Right lobe of liver (tissue), 6 donors: ENCODE results near the gene ZDHHC9. TPM values are rescaled to one million over a fixed set of nuclear protein-coding genes. Genes with fewer than 3 reads are reported as not detected.

Experiments
- ATAC-seq, 4 donors: fragments of 200-7000 bp; cut with Tn5 transposase; one replicate each; pipeline ENCODE4 v1.9.1; 2020; ENCODE audit warnings: mild to moderate bottlenecking in 4 of 4, moderate library complexity in 4 of 4
- DNase-seq, 3 donors: peaks; one replicate each; pipeline ENCODE4 v3.0.0-alpha.2; 2020
- H3K27ac ChIP-seq, 3 donors: fragments of 200-600 bp; one replicate each; pipeline ENCODE4 v1.8.0; 2022
- H3K27me3 ChIP-seq, 2 donors: fragments of 200-600 bp; one replicate each; pipeline ENCODE4 v1.8.0; 2022
- H3K36me3 ChIP-seq, 4 donors: fragments of 200-600 bp; sonication (generic) in 1 of 4; one replicate each; pipeline versions ENCODE4 v1.5.1 to v1.8.0; 2017 to 2022; ENCODE audit warnings: control low read depth in 1 of 4
- H3K4me1 ChIP-seq, 4 donors: fragments of 200-600 bp; sonication (generic) in 1 of 4; one replicate each; pipeline versions ENCODE4 v1.5.1 to v1.8.0; 2017 to 2022; ENCODE audit warnings: control low read depth in 1 of 4
- H3K4me3 ChIP-seq, 3 donors: fragments of 200-600 bp; one replicate each; pipeline ENCODE4 v1.8.0; 2022
- H3K9me3 ChIP-seq, 4 donors: fragments of 200-600 bp; sonication (generic) in 1 of 4; one replicate each; pipeline versions ENCODE4 v1.5.1 to v1.8.0; 2017 to 2022; ENCODE audit warnings: control low read depth in 1 of 4
- CTCF ChIP-seq, 4 donors: fragments of 200-600 bp in 3 of 4; fragments of 450-650 bp in 1 of 4; IDR thresholded peaks; one replicate each; pipeline versions ENCODE4 v1.5.1 to v1.8.0; 2016 to 2022; ENCODE audit warnings: antibody characterized with exemption in 4 of 4, mild to moderate bottlenecking in 2 of 4
- POLR2A ChIP-seq: fragments of 450-650 bp; IDR thresholded peaks from one replicate; pipeline ENCODE4 v1.6.1; 2017; ENCODE audit warnings: antibody characterized with exemption, mild to moderate bottlenecking
- WGBS: methylation state at CpG from one replicate; pipeline ENCODE4 v1.1.6; 2018; ENCODE audit warnings: low coverage, low lambda C conversion rate; ENCODE audit not compliant: insufficient coverage; ENCODE audit errors: missing lambda C conversion rate; 5-methylcytosine and 5-hydroxymethylcytosine counted together
- intact Hi-C, 2 donors: fragments of 100-400 bp; cut with DNase I; formaldehyde crosslinking; loops; one replicate each; pipeline versions ENCODE4 v1.11.2 to v1.14.1; 2022
- total RNA-seq, 6 experiments: library from RNA; depleted of rRNA in 2 of 6; stranded (reverse); fragments of >200 nt in 2 of 6; fragmentation: NEBNext Ultra II Directional in 3 of 6; extraction: Animal tissue kit (Norgen Biotek cat#: 25700) in 3 of 6; gene quantifications; one replicate each; pipeline versions ENCODE4 v1.1.0 to v1.2.4, GENCODE V29; 2016 to 2023
- donor health status: DM: no; HTN: yes; CAD: no.
- donor health status: DM: no; HTN: no; CAD: no.
- donor health status: DM: no; HTN: no; CAD: no.
- donor health status: DM: no; HTN: yes; CAD: no.
- donor health status: DM: no; HTN: yes; CAD: no.

The ZDHHC9 gene
- total RNA-seq, 6 experiments from 2014 or later, result 30.8 to 41.8 (median 33.6) TPM

DNA sequence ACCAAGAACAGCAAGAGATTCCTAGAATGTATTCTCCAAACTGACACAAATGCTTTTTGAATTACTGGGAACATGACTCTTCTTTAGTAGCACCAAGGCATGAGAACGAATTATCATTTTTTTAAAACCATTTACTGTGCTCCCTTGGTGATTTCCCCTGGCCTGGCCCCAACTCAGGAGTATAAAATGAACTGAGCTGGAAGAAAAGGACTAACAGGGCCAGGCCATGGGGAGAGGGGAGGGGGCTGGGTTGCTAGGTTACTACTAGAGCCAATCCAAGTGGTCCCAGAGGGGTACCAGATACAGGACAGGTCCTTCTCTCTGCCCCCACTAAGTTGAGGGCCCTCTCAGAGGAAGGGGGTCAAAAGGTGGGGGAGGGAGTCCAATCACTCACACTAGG is 40.8 kb downstream of the ZDHHC9 start:
- H3K36me3 ChIP-seq, result peaks cover 0 to 8% (median 3%) of the 10 kb centered on the region in 4 donors
- H3K9me3 ChIP-seq, result no peaks in the 10 kb centered on the region
- H3K4me3 ChIP-seq, result no peak overlapping the region
- 50% methylated on average over 1 of the region's 1 CpG for WGBS
- TF ChIP-seq POLR2A (no peak), CTCF (IDR thresholded peaks at IDR 0.05) (no peak)
- no peak overlapping the region for H3K27ac ChIP-seq
- intact Hi-C loops, result no loop called here
- H3K27me3 ChIP-seq, result no peaks in the 10 kb centered on the region
- no peak for ATAC-seq
- no peak for DNase-seq
- H3K4me1 ChIP-seq, result no peaks in the 10 kb centered on the region

DNA sequence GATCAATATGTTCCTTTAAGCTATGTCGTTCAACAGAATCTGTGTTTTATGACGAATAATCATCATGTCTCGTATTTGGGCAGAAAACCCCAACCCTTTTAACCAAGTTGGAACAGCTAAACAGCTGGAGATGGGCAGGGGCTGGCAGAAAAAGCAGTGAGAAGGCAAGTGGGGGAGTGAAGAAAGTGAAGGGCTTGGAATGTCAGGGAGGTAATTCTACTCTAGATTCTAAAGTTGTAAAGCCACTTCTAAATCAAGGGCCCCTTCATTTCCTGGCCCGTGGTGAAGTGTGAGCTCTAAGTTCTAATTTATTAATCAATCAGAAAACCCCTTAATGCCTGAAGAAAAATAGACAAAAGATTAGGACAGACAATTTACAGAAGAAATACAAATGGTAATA is 43.5 kb downstream of the ZDHHC9 start:
- no peak overlapping the region for H3K4me3 ChIP-seq
- peaks cover 0 to 4% (median 1%) of the 10 kb centered on the region in 4 donors for H3K36me3 ChIP-seq
- ATAC-seq, result no peak
- no peaks in the 10 kb centered on the region for H3K9me3 ChIP-seq
- H3K27me3 ChIP-seq, result no peaks in the 10 kb centered on the region
- intact Hi-C loops, result no loop called here
- 70% methylated on average over 4 of the region's 4 CpGs for WGBS
- no peaks in the 10 kb centered on the region for H3K4me1 ChIP-seq
- TF ChIP-seq POLR2A (no peak), CTCF (IDR thresholded peaks at IDR 0.05) (no peak)
- H3K27ac ChIP-seq, result no peak overlapping the region
- DNase-seq, result no peak

DNA sequence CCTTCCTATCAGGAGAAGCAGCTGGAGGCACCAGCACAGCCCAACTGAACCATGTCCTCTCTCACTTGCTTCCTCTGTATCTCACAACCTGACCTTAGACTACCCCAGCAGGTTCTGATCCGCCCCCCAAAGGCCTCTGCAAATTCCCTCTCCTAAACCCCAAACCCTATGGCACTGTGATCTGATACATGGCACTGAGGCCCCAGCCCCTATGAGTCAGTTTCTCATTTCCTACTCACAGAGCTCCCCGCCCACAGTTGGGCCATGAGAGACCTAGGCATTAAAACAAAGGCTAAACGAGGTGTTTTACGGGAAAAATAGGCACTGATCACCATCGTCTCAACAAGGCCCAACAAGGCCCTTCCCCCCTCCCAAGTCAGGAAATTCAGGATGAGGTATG is 44.8 kb downstream of the ZDHHC9 start:
- DNase-seq (no peak), ATAC-seq (no peak)
- no peaks in the 10 kb centered on the region for H3K27me3 ChIP-seq
- 64% methylated on average over 5 of the region's 5 CpGs for WGBS
- H3K4me1 ChIP-seq, result no peaks in the 10 kb centered on the region
- H3K9me3 ChIP-seq, result no peaks in the 10 kb centered on the region
- no peaks in the 10 kb centered on the region for H3K36me3 ChIP-seq
- no peak overlapping the region for H3K4me3 ChIP-seq
- no peak overlapping the region for H3K27ac ChIP-seq
- intact Hi-C loops, result no loop called here
- TF ChIP-seq CTCF (IDR thresholded peaks at IDR 0.05) (no peak), POLR2A (no peak)

DNA sequence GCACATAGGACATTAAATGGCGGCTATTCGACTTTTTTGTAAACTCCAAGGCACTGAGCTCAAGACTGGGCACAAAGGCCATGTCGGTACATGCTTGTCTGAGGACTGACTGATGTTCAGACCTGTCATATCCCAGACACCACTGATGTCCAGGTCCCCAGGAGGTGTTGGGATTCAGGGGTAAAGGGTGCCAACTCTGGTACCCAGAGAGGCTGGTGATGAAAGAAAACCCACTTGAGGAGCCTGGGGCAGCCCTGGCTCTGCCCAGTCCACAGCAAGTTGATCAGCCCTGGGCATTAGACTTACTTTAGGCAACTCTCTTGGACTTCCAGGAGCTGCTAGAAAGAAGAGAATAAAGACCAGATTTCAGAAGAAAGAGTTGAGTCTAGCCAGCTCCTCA is 45.2 kb downstream of the ZDHHC9 start:
- Histone ChIP-seq H3K27me3 (no peaks in the 10 kb centered on the region), H3K27ac (no peak overlapping the region), H3K36me3 (no peaks in the 10 kb centered on the region), H3K9me3 (no peaks in the 10 kb centered on the region), H3K4me3 (no peak overlapping the region), H3K4me1 (no peaks in the 10 kb centered on the region)
- intact Hi-C loops, result no loop called here
- DNase-seq (no peak), ATAC-seq (no peak)
- 63% methylated on average over 2 of the region's 3 CpGs for WGBS
- TF ChIP-seq POLR2A, result no peak
- TF ChIP-seq CTCF (IDR thresholded peaks at IDR 0.05), result no peak
